Esophagus muscularis mucosa (tissue), 3 donors: Measurements from ENCODE around the gene TEFM.

Source experiments
- POLR2A ChIP-seq: fragments of 450-650 bp; IDR thresholded peaks from one replicate; pipeline ENCODE4 v1.6.1; 2017; ENCODE audit warnings: antibody characterized with exemption, moderate library complexity, mild to moderate bottlenecking, low read depth
- POLR2AphosphoS5 ChIP-seq, 2 donors: sonication (generic); formaldehyde crosslinking; IDR thresholded peaks; one replicate each; pipeline ENCODE4 v1.6.1; 2017; ENCODE audit warnings: antibody characterized with exemption in 2 of 2
- TF ChIP-seq, protein P1 (sequence below), 3 experiments: fragments of 200-600 bp in 2 of 3; fragments of 450-650 bp in 1 of 3; sonication (generic) in 2 of 3; IDR thresholded peaks; one replicate each; pipeline ENCODE4 v1.5.1; 2017 to 2019; ENCODE audit warnings: antibody characterized with exemption in 3 of 3, mild to moderate bottlenecking in 2 of 3, moderate library complexity in 1 of 3

DNA sequence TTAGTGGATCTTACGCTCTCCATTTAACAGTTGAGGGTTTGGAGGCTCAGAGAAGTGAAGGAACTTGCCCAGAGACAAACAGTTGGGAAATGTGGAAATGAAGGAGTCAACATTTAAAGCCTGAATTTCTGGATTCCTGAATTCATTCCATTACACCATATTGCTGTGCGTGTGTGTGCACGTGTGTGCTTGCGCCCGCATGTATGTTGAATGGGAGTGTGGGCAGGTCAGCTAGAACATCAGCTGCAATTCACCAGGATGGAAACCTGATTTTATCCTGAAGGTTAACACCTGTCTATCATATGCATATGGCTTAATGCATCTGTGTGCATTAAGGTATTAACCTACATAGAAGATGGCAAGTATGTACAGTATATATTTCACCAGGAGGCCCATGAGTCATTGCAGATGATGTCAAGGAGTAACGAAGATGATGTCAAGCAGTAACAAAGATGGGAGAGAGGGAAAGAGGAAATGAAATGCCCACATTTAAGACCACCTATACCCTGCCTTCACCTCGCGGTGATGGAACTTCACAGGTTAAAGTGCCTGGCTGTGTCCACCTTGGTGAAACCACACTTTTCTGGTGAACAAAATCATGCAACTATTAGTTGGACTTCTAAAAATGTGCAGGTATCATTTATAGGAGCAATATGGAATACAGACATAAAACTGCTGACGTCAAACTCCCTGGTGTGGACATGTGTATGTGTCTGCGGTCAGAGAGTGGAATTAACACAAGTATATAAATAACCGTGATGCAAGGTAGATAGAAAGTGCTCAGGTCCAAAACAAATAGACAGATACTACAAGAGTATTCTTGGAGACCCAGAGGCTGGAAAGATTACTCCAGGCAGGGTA, 14.9 kb upstream of the TEFM start:
- TF ChIP-seq POLR2A (no peak), POLR2AphosphoS5 (IDR thresholded peaks at IDR 0.05) (no peak)
- TF ChIP-seq, protein P1, sequence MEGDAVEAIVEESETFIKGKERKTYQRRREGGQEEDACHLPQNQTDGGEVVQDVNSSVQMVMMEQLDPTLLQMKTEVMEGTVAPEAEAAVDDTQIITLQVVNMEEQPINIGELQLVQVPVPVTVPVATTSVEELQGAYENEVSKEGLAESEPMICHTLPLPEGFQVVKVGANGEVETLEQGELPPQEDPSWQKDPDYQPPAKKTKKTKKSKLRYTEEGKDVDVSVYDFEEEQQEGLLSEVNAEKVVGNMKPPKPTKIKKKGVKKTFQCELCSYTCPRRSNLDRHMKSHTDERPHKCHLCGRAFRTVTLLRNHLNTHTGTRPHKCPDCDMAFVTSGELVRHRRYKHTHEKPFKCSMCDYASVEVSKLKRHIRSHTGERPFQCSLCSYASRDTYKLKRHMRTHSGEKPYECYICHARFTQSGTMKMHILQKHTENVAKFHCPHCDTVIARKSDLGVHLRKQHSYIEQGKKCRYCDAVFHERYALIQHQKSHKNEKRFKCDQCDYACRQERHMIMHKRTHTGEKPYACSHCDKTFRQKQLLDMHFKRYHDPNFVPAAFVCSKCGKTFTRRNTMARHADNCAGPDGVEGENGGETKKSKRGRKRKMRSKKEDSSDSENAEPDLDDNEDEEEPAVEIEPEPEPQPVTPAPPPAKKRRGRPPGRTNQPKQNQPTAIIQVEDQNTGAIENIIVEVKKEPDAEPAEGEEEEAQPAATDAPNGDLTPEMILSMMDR (IDR thresholded peaks at IDR 0.05) = no peak
